ENCODE results near the gene C20orf144.

C20orf144 gene

DNA sequence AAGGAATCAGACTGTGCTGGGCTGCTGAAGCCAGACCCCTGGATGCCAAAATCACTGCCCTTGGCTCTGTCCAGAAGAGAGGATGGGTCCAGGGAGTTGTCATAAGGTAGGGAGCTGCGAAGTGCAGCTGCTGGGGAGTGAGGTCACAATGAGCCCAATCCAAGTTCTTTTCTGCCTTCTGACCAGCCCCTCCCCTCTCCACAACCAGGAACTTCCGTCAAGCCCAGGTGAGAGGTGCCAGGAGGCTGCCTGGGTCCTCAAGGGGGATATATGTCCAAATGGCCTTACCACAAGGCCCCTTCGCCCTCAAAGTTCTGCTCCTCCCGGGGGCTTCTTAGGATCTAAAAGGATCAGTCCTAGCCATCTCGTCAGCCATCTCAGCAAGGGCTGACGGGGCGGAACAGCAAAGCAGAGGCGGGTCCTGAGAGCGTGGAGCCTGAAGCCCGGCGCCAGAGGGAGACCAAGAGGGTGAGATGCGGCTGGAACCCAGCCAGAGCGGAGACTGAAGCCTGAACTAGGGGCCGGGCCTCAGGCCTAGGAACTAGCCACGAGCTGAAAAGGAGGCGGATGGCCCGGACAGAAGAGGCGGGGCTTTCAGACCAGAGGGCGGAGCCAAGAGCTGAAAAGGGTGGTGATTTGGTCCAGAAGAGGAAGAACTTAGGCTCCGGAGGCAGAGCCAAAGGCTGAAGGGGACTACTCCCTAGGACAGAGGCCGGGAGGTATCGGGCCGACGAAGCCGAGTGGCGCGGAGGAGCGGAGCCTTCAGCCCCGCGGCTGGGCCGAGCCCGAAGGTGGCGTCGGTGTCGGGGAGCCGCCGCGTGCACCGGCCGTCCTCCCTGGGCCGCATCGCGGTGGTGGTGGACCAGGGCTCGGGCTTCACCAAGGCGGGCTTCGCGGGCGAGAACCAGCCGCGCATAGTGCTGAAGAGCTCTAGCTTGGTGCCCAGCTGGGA, 4.4 kb downstream of the C20orf144 start, which contains the start of gene ACTL10:
Gene ACTL10 (plus strand): TSS at position 651 of the 952 bp plus-strand sequence. CDS start 555 bp downstream, outside the sequence.
- DNase-seq = peak; percentile 96

DNA sequence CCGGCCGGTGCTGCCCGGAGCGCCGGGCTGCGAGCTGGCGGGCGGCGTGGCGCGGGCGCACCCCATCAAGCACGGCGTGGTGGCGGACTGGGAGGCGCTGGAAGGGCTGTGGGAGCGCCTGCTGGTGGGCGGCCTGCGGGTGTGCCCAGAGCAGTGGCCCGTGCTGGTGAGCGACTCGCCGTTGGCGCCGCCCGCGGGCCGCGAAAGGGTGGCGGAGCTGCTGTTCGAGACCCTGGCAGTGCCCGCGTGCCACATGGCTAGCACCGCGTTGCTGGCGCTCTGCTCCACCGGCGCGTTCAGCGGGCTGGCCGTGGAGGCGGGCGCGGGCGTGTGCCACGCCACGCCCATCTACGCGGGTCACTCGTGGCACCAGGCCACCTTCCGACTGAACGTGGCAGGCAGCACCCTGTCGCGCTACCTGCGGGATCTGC, 5.1 kb downstream of the C20orf144 start:
- DNase-seq = peak; percentile 64

DNA sequence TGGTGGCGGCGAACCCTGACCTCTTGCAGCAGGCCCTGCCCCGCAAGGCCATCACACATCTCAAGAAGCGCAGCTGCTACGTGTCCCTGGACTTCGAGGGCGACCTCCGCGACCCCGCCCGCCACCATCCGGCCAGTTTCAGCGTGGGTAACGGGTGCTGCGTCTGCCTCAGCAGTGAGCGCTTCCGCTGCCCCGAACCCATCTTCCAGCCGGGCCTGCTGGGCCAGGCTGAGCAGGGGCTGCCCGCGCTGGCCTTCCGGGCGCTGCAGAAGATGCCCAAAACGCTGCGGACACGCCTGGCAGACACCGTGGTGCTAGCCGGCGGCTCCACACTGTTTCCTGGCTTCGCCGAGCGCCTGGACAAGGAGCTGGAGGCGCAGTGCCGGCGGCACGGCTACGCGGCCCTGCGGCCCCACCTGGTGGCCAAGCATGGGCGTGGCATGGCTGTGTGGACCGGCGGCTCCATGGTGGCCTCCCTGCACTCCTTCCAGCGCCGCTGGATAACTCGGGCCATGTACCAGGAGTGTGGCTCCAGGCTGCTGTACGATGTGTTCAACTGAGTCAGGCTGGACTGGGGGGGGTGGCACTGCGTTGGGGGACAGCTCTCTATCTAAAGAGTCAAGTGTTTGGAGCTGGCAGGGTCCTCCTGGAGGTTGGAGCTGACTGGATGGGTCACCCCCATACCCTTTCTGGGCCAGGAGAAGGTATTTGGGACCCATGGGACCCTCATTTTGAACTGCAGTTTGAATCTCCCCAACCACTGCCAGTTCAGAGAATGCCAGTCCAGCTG, 5.7 kb downstream of the C20orf144 start:
- DNase-seq = peak; percentile 89

DNA sequence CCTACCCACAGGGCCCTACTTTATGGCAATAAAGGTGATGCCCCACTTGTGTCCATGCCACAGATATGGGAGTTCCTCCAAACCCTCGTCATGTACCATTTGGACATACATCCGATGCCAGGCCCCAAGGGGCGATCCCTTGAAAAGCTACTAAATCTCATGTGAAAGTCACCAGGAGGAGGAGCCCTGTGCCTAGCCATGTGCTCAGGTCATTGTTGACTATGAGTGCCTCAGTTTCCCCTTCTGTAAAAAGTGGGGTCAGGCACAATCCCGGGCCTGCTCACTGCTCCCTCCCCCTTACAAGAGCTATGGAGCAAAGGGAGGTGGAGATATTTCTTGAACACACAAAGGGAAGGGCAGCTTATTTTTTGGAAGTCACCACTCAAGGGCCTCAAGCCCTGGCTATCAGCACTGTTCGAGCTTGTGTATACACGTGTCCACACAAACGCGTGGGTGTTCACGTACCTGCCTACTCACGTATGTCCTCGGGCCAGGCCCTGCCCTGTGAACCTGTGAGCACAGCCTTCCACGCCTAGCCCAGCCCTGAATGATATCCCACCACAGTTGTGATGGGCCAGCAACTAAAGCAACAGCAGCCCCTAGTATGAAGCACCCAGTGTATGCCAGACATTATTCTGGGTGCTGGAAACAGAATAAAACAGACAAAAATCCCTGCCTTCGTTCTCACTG, 6.5 kb downstream of the C20orf144 start:
- DNase-seq = no peak

DNA sequence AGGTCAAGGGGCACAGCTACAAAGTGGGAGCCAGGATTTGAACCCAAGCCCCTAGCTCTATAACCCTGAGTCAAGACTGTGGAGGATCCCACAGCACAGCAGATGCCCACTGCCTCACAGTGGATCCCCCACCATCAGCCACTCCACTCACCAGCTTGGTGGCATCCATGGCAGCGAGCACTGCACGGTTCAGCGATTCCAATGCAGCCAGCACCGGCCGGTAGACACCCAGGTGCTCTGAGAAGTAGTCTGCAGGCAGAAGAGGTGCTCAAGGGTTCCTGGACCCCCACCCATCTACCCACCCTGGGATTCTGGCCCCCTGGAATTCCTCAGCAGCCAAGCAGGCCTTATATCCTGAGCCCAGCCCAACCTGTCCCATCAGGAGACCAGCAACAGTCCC, 7.1 kb downstream of the C20orf144 start:
- DNase-seq = no peak

DNA sequence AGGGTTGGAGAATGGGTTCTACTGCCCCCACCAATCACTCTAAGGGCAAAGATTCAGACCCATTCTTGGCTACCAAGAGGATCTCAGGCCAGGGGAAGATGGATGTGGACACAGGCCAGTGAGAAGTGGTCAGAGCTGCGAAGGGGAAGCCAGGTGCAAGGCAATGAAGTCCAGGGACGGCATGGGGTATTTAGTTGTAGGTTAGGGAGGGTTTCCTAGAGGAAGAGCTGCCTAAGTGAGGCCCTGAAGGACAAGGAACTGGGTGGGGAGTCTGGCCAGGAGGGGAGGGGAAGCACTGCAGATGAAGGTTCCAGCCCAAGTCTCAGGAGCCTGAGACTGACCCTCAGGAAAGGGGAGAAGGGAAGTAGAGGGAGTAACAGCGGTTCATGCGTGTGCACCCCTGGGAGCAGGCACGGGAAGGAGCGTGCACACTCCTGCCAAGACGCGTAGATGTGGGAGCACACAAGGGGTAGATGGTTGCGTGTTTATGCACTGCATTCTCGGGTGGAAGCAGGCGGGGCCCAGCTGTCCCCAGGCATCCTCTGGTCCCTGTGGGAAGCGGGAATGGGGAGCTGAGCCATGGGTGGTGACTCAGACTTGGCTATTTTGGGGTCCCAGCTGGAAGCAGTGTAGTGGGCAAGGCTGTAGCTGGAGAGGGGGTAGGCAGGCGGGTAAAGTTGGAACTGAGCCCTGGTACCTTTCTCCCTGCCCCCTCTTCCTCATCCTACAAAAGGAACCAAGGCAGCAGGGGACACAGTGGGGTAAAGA, 7.9 kb downstream of the C20orf144 start:
- no peak for DNase-seq

DNA sequence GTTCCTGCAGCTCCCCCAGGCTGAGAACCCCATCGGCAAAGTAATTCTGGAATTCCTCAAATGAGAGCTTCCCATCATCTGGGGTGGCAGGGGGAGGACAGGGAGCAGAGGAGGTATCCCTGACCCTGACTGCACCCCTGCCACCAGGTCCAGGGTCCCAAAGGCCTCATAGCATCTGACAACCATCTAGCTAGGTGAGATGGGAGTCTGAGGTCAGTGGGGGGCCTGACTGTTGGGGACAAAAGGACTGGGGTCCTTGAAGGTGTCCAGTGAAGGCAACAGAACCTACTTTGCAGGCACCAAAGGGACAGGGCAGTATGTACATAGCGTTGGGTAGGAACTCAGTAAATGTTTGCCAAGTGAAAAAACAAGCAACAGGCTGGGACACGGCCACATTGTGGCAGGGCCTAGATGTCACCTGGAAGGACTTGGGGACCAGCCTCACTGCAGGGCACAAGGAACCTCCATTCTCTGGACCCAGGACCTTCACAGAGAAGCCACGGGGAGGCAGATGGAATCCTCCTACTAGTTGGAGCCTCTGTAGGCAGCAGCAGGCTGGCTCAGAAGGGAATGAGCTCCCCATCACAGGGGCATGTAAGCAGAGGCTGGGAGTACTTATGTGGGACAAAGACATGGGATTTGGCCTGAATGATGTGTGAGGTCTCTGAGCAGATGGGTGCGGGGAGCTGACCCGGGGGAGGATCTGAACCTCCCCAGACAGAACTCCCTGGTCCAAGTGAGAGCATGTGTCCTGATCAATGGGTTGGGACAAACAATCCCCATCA, 8.8 kb downstream of the C20orf144 start:
- no peak for DNase-seq

DNA sequence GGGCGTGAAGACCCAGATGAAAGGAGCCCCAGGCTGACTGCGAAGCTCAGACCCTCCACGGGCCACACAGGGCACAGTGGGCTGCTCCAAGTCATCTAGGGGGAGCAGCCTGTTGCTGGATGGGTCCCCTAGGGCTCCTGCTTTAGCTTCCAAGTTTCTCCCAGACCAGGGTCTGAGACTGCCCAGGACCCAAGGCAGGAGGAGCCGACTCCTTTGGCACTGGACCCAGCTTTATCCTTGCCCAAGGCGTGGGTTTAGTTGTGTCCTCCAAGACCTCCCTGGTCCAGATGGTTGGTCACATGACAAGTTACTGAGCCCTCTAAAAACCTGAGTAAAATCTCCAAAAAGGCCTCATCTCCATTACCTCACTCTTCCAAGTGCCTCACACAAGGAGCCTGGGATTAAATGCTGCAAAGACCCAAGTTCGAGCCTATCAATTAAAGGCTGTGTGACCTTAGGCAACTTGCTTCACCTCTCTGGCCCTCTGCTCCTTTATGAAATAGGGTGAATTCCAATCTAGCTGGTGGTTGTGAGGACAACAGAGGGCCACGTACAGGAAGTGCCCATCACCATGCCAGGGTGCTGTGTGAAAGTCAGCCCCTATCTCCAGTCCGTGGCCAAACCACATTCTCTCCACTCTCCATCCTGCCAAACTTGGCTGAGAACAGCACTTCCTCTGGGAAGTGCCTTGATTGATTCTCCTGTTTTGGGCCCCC, 9.6 kb downstream of the C20orf144 start:
- no peak for DNase-seq

DNA sequence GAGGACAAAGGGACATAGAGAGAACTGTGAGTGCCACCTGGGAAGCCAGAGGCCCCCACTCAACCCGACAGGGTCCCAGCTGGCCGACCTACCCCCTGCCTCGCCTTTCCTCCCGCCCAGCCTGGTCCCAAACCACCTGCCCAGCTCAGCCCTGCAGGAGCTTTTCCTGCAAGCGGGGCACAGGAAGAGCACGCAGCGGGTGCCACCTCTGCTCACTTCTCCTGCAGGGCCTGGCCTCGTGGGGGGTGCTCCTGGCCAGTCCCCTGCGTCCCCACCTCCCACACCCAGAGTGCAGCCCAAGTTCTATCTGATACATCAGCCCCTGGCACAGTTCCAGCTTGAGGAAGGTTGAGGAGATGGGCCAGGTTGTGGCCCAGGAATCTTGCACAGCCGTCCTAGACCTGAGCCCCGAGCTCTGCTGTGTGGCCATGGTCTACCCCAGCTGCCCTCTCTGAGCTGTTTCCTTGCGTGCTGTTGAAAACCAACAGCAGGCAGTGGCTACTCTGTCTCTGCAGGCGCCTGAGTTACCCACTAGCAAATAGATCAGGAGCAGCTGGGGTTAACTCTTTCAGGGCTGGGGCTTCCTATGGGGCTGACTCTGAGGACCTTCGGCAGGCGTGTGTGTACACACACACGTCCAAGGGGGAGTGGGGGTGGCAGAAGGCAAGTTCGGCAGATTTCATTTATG, 10.4 kb downstream of the C20orf144 start:
- DNase-seq = no peak

DNA sequence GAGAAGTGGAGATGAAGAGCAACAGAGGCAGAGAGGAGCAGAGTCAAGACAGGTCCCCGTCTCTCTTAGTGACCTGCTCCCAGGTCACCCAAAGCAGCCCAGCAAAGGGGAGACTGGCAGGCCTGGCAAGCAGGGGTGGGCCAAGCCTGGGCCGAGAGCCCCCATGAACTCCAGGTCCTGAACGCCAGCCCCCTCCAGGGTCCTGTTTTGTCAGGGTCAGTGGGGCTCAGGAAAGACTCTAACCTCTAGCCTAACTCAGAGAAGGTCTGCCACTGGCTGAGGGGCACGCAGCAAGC, 10.9 kb downstream of the C20orf144 start:
- DNase-seq = no peak

DNA sequence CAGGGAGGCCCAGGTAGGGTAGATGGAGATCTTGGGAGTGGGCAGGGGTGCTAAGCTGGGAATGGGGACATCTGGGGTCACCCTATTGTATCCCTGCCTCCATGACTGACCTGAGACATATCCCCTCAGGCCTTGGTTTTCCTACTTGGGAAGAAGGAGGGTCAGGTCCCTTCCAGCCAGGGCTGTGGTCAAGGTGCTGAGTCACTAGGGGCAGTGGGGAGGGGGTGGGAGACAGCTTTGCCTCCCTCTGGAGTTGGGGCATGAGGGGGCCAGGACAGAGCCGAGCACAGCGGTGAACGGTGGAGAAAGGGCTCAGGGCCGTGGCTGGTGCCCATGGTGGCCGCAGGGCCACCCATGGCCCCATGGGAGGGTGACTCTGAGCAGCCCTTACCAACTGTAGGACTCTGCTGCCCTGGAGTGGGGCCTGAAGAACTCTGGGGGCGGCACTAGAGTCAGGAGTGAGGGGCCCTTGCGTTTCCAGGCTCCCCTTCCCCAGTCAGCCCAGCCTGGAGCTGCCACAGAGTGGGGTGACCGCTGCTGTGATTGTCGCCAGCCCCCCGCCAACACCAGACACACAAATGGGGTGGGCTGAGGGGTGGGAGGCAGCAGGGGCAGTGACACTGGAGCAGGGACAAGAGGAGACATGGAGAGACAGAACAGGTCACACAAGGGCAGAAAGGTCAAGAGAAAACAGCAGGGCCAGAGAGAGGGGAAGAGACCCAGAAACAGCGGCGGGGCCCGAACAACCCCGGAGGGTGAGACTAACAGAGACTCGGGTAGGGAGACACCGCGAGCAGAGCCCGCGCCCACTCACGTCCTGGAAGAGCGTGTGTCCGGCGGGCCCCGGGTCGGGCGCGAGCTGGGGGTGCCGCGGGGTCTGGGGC, 11.5 kb downstream of the C20orf144 start:
- no peak for DNase-seq

DNA sequence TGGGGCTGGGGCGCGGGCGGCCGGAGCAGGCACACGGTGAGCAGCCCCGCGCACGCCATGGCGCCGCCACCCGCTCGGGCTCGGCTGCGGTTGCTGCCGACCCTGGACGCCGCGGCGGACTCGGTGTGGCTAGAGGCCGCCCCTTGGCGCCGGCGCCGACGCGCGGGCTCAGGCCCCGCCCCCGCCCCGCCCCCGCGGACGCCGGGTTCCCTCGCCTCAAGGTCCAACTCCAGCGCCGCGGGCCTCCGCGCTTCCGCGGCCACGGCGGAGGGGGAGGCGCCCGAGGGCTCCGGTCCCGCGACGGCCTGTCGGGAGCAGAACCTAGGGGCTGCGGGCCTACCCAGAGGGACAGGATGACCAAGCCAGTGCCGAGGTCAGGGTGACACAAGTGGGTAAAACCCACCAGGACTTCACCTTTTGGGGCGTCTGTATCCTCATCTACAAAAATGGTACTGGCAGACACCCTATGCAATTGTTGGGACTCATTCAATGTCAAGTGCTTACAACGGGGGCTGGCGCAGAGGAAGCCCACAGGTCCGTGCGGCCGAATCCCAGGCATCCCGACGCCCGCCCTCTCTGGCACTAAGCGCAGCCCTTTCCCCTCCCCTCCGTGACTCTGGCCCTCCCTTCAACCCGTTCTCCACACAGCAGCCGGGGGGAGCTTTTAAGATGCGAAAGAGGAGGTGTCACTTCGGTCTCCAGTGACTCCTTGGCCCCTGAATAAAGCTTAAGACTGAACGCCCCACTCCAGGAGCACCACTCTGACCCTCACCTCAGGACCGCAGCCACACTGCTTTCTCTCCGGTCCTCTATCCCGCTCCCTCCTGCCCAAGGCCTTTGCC, 12.4 kb downstream of the C20orf144 start, which contains the start of gene NECAB3:
Gene NECAB3 (minus strand): TSS at position 135 of the 842 bp plus-strand sequence. CDS start 76 bp downstream, at position 59.
- DNase-seq = peak; percentile 78

DNA sequence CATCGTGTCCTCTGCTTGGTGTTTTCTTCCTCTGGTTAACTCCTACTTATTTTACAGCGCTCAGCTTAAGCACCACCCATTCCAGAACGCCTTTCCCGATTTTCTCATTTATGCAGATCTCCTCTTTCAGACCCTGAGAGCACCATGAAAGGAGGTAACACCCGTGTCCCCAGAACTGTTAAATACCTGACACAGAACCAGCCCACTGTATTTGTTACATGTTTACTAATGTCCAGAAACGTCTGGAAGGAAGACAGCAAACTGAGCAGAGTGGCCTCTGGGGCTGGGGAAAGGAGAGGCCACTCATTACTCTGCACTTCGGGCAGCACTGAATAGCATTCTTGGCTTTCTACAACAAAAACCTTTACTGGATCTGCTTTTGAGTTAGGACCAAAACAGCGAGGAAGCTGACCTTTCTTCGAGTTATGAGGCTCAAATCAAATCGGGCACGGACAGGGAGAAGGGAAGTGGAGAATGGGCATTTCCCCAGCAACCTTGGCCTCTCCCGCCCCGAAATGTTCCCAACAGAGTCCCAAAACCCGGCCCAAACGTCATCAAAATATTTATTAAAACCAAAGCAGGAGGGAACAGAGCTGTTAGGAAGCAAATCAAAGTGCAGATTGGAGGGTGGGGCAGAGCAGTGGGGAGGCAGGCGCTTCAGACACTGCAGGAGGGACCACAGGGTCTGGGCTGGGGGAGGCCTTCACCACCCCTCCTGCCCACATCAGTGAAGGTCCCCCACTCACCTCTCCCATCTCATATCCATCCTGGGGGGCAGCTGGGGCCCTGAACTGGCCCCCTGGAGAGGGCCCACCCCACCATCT, 13.2 kb downstream of the C20orf144 start:
- DNase-seq = no peak

DNA sequence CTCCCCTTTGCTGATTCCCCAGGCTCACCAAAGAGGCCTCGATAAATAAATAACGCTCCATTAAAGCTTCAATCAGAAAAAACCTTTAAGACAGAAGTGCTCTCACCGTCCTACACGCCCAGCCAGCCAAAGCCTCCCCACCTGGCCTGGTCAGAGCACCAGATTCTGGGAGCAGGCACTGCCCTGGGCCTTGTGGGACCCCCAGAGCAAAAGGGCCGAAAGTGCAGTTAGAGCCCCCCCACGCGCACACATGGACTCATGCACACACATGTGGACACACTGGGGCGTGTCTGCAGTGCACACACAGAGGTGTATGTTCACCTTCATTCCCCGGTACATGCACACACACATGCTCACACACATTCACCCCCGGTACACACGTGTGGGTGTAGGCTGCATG, 14.0 kb downstream of the C20orf144 start:
- no peak for DNase-seq

DNA sequence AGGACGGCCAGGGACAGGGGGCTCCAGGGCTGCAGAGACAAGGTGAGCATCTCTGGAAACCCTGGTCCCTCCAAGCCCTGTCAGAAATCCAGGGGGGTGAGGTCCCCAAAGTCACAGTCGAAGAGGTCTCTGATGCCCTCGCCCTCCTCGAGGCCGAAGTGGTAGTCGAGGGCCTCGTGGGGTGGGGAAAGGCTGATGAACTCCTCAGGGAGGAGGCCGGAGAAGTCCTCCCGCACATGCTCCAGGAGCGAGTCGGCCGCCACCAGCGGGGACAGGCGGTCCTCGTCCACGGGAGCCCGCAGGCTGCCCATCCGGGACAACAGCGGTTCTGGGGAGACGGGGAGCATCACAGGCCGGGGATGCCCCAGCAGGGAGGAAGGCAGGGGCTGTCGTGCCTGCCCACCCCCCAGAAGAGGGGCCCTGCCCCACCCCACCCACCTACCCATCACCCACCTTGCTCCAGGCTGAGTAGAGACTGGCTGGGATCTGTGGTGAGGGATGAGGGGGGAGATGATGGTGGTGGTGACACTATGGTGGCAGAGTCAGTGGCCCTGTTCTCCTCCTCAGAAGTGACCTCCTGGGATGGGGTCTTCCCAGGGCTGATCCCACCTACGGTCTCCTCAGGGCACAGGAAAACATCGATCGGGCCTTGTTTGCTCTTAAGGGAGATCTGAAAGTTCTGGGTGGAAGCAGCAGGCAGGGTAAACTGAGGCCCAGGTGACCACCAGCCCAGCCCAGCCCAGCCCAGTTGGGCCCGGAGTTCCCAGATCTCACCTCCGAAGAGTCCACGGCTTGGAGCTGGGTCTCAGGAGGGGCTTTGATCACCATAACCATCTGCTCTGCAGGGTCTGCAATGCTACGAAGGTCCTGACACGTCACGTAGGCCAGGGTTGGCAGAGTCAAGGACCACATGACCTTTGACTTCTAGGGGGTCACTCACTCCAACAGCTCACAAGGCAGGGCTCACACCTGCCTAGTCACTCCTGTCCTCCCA, 14.8 kb downstream of the C20orf144 start:
- DNase-seq = no peak
